Kasumi-1 (cell line): Measurements from ENCODE around the gene FOCAD.
A peak's percentile ranks its signal among the peaks of the same experiment; 100 is the strongest.
"Not testable (repeated sequence)": the region's sequence is repeated elsewhere in the genome, so short reads cannot be mapped to it uniquely, and the experiment has no call there.

Source experiments
- DNase-seq, 2 experiments: peaks; one replicate each; lab custom pipeline; 2025; lab: John Stamatoyannopoulos, UW

FOCAD gene, protein sequence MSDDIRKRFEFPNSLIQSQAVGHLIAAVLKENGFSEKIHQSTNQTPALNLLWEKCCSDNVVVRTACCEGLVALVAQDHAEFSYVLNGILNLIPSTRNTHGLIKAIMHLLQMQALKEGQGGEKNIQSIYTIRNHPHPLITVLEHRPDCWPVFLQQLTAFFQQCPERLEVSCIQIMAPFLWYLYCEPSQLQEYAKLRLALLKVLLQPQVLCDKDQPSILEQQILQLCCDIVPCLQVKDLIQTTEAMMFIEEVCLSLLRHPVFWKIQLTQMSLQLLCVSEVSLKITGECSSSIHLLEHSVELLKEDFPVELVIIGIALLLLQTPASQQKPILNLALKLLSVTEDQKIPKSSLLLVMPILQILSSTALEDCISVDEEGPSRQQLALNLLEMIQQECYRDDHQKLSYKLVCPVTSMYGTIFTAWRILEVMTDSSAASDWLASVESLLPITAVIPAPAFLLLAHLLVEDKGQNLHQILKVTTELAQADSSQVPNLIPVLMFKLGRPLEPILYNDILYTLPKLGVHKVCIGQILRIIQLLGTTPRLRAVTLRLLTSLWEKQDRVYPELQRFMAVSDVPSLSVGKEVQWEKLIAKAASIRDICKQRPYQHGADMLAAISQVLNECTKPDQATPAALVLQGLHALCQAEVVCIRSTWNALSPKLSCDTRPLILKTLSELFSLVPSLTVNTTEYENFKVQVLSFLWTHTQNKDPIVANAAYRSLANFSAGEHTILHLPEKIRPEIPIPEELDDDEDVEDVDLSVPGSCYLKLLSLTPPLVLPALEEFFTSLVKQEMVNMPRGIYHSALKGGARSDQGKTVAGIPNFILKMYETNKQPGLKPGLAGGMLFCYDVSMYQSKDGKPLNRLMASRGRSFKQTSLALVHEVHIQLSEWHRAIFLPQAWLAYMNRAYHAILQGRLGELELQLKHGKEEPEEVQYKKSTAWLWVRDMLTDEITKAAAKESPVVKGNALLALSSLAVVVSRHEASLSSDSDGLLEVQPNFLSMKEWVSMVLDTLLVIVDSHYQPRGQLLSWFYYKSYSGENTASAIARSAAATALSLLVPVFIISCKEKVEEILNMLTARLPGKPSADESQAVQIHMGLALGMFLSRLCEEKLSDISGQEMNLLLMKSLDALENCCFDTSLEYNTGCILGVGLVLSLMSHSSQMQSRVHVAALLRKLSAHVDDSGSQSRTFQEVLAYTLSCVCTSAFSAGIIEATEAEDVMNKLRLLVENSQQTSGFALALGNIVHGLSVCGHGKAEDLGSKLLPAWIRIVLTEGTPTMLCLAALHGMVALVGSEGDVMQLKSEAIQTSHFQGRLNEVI (N-terminal part only)

DNA sequence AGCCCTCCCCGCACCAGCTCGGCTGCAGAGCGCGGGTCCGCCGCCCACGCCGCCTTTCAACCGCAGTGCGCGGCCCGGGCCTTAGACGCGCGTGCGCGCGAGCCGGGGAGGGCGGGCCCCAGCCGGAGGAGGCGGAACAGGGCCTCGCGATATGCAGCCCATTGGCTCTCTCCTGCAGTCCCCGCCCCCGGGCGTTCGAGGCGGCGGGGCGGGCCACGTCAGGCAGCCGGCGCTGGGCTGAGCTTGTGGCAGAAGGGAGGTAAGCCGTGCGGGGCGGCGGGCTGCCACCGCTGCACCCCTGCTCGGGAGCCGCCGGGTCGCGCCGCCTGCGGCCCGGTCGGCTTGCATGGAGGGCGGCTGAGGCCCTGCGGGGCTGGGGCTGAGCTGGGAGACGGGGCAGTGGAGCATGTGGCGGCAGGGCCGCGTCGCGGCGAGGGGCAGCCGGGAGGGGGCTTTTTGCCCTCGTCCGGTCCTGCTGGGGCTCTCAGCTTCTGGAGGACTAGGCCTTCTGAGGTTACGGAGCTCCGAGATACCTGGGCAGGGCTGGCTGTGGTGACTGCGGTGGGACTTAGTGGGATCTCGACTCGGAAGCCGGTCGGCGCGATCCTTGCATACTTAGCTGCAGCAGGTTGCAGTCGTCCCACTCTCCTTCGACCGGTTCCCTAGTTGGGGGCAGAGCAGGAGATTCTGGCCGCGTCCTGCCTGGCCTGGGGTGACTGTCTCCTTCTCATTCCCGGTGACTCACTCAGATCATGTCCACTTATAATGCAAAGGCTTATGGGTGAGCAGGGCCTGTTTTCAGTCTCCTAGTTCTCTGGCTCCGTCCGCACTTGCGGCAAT, at the start of gene FOCAD:
TSS of gene FOCAD (plus strand) at position 225 of the 840 bp plus-strand sequence. CDS start 31,095 bp downstream, outside the sequence.
- DNase-seq, result peak; percentile 70 to 74

DNA sequence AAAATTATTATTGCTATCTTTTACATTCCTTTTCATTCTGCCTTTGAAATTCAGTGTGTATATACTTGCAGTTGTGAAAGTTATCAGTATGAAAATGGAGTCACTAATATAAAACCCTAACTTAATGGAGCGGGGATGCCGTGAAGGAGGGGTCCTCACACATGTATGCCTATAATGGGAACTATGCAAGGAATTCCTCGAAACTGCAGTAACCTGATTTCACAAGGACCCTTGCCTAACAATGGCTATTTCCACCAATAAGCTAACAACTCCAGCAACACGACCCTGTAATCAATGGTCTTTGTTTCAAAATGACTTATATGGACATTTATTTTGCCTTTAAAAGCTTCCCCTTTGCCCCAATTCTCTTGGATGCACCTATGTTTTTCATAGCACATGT, 49.2 kb upstream of the FOCAD start:
- no peak for DNase-seq

DNA sequence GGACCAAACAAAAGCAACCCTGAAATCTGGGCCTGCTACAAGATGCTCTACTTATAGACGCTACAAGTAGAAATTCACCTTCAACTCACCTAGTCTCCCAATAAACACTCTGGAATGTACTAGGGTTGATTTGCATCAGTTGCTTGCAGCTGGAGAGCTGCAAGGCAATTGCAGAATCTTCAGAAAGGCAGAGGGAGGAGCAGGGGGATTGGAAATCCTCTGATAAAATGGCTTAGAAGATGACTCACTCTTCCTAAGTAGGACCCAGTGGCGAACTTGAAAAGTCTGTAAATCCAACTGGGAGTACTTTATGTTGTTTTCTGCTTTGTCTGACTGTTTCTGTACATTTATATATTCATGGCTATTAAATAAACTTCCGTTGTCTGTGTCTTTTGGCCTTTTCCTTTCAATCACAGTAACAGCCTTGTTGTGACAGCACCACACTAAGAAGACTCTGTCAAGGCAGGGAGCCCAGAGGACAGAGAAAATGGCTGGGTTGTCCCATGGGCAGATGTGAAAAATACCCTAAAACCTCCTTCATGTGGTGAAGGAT, 47.1 kb upstream of the FOCAD start:
- no peak for DNase-seq

DNA sequence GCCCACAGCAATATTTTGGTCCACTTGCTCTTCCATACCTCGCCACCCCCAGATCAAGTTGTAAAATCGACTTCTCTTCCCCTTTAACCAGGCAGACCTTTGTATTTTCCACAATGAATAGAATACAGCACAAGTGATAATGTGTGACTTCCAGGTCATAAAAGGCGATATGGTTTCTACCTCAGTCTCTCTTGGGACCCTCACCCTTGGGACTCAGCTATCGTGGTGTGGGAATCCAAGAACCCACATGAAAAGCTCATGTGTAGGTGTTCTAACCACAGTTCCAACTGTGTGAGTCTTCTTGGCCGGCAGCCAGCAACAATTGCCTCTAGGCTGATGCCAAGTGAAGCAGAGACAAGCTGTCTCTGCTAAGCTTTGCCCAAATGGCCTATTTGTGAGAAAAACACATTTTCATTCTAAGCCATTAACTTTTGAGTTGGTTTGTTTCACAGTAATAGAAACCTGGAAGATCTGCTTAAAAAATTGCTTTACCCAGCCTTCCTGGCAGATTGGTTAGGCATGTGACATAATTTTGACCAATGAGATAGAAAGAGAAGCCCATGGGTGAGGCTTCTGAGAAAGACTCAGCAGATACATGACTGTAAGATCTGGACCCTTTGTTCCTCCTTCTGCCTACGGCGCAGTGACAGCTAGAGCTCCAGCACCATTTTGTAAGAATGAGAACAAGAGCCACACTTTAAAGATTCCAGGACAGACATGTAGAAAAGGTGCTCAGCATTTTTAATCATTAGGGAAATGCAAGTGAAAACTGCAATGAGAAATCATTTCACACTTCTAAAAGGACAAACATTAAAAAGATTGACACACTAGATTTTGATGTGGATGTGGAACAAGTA, 43.5 kb upstream of the FOCAD start:
- DNase-seq, result no peak

DNA sequence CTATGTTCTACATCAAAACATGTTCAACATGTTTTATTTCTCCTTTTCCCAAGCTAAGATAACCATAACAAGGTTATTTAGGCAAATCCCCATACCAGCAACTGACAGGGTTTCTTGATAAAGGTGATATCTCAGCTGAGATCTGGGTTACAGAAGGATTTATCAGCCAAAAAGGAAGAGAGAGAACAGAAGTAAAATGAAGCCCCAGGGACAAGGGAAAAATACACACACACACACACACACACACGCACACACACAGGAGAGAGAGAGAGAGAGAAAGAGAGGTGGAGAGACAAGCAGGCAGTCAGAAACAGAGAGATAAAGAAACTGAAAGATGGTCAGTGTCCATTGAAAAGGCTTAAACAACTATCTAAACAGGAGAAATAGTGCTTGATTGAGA, 42.0 kb upstream of the FOCAD start:
- no peak for DNase-seq

DNA sequence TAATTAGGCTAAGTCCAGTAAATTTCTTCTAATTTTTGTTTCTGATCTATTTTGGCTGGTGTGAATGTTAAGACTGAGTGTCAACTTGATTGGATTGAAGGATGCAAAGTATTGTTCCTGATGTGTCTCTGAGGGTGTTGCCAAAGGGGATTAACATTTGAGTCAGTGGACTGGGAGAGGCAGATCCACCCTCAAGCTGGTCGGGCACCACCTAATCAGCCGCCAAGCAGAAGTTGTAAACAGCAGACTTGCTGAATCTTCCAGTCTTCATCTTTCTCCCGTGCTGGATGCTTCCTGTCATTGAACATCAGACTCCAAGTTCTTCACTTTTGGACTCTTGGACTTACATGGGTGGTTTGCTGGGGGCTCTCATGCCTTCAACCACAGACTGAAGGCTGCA, 40.4 kb upstream of the FOCAD start:
- no peak for DNase-seq

DNA sequence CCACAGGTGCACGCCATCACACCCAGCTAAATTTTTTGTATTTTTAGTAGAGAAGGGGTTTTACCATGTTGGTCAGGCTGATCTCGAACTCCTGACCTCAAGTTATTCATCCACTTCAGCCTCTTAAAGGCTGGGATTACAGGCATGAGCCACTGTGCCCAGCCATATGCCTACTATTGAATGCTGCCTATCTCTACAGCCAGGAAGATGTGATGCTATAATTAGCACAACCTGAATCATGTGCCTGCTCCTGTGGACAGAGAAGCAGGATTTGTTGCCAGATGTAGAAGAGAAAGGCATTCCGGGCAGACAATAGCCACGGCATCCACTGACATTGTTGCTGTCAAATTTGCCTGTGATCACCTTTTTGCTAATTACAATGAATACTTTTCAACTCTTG, 37.4 kb upstream of the FOCAD start:
- no peak for DNase-seq

DNA sequence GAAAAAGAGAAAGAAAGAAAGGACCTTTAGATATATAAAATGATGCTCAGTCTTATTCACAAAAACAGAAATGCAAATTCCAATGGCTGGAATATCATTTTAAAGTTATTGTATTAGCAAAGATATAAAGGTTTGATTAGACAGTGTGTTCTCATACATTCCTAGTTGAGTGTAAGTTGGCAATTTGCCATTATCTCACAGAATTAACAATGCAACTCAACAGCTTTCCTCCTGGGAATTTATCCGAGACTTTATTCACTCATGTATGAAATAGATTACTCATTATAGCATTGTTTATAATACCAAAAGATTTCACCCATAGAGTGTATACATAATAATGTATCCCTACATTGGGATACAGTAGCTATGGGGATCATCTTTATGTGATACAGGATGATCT, 34.7 kb upstream of the FOCAD start:
- DNase-seq, result no peak

DNA sequence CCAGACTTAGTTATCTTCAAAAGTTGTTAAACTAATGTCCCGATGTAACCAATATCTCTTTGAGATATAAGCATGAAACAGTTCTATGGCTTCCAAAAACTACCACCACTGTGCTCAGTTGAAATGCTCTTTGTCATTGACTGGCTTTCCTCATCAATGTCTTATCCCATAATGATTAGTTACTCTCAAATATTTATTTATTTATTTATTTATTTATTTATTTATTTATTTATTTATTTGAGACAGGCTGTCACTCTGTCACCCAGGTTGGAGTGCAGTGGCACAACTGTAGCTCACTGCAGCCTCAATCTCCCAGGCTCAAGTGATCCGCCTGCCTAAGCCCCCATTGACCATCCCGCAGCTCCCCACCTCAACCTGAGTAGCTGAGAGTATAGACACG, 33.7 kb upstream of the FOCAD start:
- DNase-seq, result no peak

DNA sequence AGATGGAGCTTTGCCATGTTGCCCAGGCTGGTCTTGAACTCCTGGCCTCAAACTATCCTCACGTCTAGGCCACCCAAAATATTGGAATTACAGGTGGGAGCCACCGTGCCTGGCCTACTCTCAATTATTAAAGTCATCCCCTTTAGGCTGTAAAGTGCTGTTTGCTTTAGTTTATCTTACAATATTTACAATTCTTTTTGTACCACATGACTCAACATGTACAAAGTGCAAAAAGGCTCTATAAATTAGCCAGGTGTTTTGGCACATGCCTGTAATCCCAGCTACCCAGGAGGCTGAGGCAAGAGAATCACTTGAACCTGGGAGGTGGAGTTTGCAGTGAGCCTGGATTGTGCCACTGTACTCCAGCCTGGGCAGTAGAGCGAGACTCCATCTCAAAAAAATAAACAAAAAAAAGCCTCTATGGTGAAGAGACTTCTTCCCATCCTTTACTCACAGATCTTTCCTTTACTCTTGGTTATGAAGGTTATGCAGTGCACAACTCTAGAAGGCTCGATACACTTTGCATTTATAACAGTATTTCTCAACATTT, 33.2 kb upstream of the FOCAD start:
- DNase-seq, result no peak

DNA sequence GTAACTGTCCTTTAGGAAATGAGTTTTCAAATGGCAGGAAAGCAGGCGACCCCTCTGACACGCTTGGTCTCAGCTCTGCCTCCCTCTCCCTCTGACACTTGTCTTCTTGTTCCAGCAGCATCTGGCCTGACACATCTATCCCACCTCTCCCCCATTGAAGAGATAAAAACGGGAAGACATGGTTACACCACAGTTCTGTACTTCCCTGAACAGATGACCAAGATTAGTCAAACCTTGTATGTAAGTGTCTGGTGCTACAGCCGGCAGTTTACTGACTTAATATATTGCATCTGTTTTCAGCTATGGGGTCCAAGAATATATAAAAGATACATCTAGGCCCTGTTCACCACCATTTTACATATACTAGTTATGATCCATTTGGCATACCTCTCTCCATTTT, 32.1 kb upstream of the FOCAD start:
- DNase-seq, result peak; percentile 7 to 34

DNA sequence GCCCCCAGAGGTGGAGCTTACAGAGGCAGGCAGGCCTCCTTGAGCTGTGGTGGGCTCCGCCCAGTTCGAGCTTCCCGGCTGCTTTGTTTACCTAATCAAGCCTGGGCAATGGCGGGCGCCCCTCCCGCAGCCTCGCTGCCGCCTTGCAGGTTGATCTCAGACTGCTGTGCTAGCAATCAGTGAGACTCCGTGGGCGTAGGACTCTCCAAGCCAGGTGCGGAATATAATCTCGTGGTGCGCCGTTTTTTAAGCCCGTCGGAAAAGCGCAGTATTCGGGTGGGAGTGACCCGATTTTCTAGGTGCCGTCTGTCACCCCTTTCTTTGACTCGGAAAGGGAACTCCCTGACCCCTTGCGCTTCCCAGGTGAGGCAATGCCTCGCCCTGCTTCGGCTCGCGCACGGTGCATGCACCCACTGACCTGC, 25.8 kb upstream of the FOCAD start:
- not testable (repeated sequence) for DNase-seq

DNA sequence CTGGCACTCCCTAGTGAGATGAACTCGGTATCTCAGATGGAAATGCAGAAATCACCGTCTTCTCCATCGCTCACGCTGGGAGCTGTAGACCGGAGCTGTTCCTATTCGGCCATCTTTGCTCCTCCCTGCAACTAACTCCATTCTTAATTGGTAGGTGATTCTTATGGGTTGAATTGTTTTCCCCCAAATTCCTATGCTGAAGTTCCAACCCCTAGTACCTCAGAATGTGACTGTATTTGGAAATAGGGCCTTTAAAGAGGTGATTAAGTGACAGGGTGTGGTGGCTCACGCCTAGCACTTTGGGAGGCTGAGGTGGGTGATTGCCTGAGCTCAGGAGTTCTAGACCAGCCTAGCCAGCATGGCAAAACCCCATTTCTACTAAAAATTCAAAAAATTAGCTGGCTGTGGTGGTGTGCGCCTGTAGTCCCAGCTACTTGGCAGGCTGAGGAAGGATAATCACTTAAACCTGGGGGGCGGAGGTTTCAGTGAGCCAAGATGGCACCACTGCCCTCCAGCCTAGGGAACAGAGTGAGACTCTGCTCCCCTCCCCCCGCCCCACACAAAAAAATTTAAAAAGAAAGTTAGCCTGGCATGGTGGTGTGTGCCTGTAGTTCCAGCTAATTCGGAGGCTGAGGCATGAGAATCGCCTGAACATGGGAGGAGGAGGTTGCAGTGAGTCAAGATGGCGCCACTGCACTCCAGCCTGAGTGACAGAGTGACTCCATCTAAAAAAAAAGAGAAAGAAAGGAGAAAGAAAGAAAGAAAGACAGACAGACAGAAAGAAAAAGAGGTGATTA, 25.2 kb upstream of the FOCAD start:
- peak in 1 of 2 experiments; percentile 14 for DNase-seq

DNA sequence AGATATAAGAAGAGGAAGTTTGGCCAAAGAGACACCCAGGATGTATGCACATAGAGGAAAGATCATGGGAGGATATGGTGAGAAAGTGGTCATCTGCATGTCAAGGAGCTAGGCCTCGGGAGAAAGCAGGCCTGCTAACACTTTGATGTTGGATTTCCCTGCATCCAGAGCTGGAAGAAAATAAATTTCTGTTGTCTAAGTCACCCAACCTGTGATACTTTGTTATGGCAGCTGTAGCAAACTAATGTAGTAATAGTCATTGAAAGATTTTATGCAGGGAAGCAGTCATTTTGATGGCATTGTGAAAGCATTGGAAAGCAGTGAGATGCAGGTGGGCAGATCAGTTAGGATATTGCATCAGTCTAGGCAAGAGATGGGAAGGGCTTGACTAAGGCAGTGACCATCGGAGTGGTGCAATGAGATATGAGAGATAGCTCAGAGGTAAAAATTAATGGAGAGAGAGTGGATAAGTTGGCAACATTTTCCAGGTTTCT, 24.5 kb upstream of the FOCAD start:
- DNase-seq, result no peak

DNA sequence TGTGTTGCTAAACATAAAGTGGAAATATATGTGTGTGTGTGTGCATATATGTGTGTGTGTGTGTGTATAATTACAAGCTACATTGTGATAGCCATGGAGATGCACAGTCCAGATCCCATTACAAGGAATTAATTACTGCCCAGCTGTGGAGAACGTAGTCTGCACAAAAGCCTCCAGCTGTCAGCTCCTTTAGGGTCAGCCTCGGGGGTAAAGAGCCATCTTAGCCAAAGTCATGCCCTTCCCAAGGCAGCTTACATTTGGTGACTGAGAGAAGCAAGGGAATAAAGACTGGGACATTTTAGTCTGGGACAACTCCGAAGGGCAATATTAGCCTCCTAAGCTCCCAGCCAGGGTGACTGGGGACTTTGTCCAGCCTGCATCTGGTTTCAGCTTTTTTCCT, 21.9 kb upstream of the FOCAD start:
- DNase-seq, result no peak

DNA sequence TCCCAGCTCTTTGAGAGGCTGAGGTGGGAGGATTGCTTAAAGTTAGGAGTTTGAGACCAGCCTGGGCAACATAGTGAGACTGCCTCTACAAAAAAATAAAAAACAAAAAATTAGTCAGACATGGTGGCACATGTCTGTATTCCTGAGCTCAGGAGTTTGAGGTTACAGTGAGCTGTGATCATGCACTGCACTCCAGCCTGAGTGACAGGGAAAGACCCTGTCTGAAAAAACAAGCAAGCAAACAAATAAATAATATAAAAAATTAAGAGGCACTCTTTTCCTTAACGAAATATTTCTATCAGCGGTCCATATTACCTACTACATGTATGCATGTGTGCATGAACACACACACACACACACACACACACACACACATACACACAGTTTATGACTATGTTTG, 20.9 kb upstream of the FOCAD start:
- no peak for DNase-seq

DNA sequence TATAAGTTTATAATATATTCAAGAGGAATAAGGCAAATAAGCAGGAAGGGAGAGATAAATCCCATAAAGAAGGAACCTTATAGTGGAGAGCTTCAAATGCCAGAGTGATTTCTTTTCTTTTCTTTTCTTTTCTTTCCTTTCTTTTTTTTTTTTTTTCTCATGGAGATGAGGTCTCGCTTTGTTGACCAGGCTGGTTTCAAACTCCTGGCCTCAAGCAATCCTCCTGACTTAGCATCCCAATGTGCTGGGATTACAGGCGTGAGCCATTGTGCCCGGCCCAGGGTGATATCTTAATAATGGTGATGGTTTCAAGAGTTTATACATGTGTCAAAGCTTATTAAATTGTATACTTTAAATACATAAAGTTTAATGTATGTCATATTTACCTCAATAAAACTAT, 19.6 kb upstream of the FOCAD start:
- no peak for DNase-seq

DNA sequence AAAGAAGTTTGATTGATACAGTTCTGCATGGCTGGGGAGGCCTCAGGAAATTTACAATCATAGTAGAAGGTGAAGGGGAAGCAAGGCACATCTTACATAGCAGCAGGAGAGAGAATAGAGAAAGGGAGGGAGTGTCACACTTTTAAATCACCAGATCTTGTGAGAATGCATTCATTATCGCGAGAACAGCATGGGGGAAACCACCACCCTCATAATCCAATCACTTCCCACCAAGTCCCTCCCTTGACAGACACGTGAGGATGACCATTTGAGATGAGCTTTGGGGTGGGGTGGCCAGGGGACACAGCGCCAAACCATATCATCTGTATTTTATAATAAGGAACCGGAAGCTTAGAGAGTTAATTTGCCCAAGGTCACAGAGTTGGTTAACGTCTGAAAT, 13.7 kb upstream of the FOCAD start:
- no peak for DNase-seq

DNA sequence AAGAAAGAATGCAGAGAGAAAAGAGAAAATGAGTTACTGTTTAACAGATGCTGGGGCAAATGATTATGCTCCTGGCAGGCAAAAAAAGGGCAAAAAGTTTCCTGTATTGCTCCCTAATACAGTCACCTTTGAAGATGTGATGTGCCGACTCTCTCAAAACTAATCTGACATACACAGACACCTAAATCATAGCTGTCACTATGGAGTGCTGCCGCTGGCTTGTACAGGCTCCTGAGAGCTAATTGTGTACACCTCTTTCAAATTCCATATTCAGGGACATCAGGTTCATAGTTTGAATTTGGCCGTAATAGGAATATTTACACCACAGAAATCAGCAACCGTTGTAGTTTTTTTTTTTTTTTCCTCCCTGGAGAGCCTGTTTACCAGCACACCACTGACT, 12.4 kb upstream of the FOCAD start:
- DNase-seq, result no peak
